ENCODE measurements around the gene PTPN22.

- TF ChIP-seq, protein P1, sequence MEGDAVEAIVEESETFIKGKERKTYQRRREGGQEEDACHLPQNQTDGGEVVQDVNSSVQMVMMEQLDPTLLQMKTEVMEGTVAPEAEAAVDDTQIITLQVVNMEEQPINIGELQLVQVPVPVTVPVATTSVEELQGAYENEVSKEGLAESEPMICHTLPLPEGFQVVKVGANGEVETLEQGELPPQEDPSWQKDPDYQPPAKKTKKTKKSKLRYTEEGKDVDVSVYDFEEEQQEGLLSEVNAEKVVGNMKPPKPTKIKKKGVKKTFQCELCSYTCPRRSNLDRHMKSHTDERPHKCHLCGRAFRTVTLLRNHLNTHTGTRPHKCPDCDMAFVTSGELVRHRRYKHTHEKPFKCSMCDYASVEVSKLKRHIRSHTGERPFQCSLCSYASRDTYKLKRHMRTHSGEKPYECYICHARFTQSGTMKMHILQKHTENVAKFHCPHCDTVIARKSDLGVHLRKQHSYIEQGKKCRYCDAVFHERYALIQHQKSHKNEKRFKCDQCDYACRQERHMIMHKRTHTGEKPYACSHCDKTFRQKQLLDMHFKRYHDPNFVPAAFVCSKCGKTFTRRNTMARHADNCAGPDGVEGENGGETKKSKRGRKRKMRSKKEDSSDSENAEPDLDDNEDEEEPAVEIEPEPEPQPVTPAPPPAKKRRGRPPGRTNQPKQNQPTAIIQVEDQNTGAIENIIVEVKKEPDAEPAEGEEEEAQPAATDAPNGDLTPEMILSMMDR (IDR thresholded peaks at IDR 0.05): no peak
- TF ChIP-seq POLR2AphosphoS5 (IDR thresholded peaks at IDR 0.05) (no peak), POLR2A (IDR thresholded peaks at IDR 0.05) (no peak)
Observed at GRCh38 chr1:113777561-113777960, 94.0 kb downstream of the PTPN22 start.

All from sigmoid colon (tissue), 4 donors.